Measurements from ENCODE around the gene TFEC.
"Not testable (repeated sequence)": the region's sequence is repeated elsewhere in the genome, so short reads cannot be mapped to it uniquely, and the experiment has no call there.

The TFEC gene

GRCh38 chr7:115984105-115984504, 46.5 kb downstream of the TFEC start:
- DNase-seq = no peak

- DNase-seq = no peak
These were observed 50.4 kb downstream of the TFEC start for GRCh38 chr7:115980159-115980558.

GRCh38 chr7:115976651-115977050, 53.9 kb downstream of the TFEC start:
- no peak for DNase-seq

- no peak for DNase-seq
These were observed 54.8 kb downstream of the TFEC start for GRCh38 chr7:115975766-115976165.

- no peak for DNase-seq
These were observed 57.2 kb downstream of the TFEC start for GRCh38 chr7:115973406-115973805.

- DNase-seq = no peak
These were observed 59.1 kb downstream of the TFEC start for GRCh38 chr7:115971506-115971905.

- DNase-seq = no peak
These were observed 62.0 kb downstream of the TFEC start for GRCh38 chr7:115968596-115968995.

- DNase-seq = no peak
These were observed 62.4 kb downstream of the TFEC start for GRCh38 chr7:115968171-115968570.

- no peak for DNase-seq
These were observed 64.6 kb downstream of the TFEC start for GRCh38 chr7:115965796-115966475.

- DNase-seq = no peak
These were observed 65.3 kb downstream of the TFEC start for GRCh38 chr7:115965236-115965635.

- no peak for DNase-seq
These were observed 65.8 kb downstream of the TFEC start for GRCh38 chr7:115964799-115965198.

- DNase-seq = no peak
These were observed 68.2 kb downstream of the TFEC start for GRCh38 chr7:115962340-115962739.

- no peak for DNase-seq
These were observed 76.8 kb downstream of the TFEC start for GRCh38 chr7:115953592-115954255.

GRCh38 chr7:115952832-115953231, 77.7 kb downstream of the TFEC start:
- no peak for DNase-seq

- no peak for DNase-seq
These were observed 79.0 kb downstream of the TFEC start for GRCh38 chr7:115951547-115951946.

- DNase-seq = no peak
These were observed 88.8 kb downstream of the TFEC start for GRCh38 chr7:115941703-115942268.

GRCh38 chr7:115940460-115941060, 90.0 kb downstream of the TFEC start:
- DNase-seq = no peak

GRCh38 chr7:115937960-115938359, 92.6 kb downstream of the TFEC start:
- no peak for DNase-seq

- no peak for DNase-seq
These were observed 97.1 kb downstream of the TFEC start for GRCh38 chr7:115933471-115933870.

GRCh38 chr7:115932880-115933279, 97.7 kb downstream of the TFEC start:
- no peak for DNase-seq

- DNase-seq = not testable (repeated sequence)
These were observed 100.4 kb downstream of the TFEC start for GRCh38 chr7:115930184-115930583.

- not testable (repeated sequence) for DNase-seq
These were observed 100.8 kb downstream of the TFEC start for GRCh38 chr7:115929736-115930135.

- DNase-seq = no peak
These were observed 106.2 kb downstream of the TFEC start for GRCh38 chr7:115924411-115924810.

GRCh38 chr7:115920367-115920766, 110.2 kb downstream of the TFEC start:
- DNase-seq = no peak
